GM21786 (cell line): ENCODE measurements around the gene CHST13.

ENCODE experiments used
- ATAC-seq: cut with Tn5 transposase; IDR thresholded peaks from one replicate; pipeline ENCODE4 v1.9.1; 2021; ENCODE audit not compliant: unreplicated experiment

The CHST13 gene

GRCh38 chr3:126507886-126508285 lies 16.1 kb upstream of the CHST13 start:
- no peak for ATAC-seq

GRCh38 chr3:126508564-126508964 lies 15.4 kb upstream of the CHST13 start:
- no peak for ATAC-seq

GRCh38 chr3:126509597-126510307 lies 14.2 kb upstream of the CHST13 start:
- ATAC-seq: no peak

- no peak for ATAC-seq
These were observed 13.5 kb upstream of the CHST13 start for GRCh38 chr3:126510308-126510910.

- no peak for ATAC-seq
These were observed 12.7 kb upstream of the CHST13 start for GRCh38 chr3:126511291-126511690.

GRCh38 chr3:126512026-126512425 lies 11.9 kb upstream of the CHST13 start:
- no peak for ATAC-seq

- ATAC-seq: no peak
These were observed 10.9 kb upstream of the CHST13 start for GRCh38 chr3:126512916-126513650.

- ATAC-seq: no peak
These were observed 9.8 kb upstream of the CHST13 start for GRCh38 chr3:126514161-126514560.

- ATAC-seq: no peak
These were observed 8.8 kb upstream of the CHST13 start for GRCh38 chr3:126515066-126515706.

GRCh38 chr3:126516152-126516935 lies 7.6 kb upstream of the CHST13 start:
- ATAC-seq: no peak

- no peak for ATAC-seq
These were observed 7.0 kb upstream of the CHST13 start for GRCh38 chr3:126516936-126517290.

GRCh38 chr3:126517291-126517951 lies 6.5 kb upstream of the CHST13 start, which contains the start of gene UROC1:
Gene UROC1, minus strand, starts transcription at chr3:126517773. Its CDS starts 54 bp downstream, at chr3:126517719.
- ATAC-seq: no peak

GRCh38 chr3:126517986-126518778 lies 5.8 kb upstream of the CHST13 start:
- ATAC-seq: no peak

- no peak for ATAC-seq
These were observed 5.2 kb upstream of the CHST13 start for GRCh38 chr3:126518779-126519177.

- ATAC-seq: no peak
These were observed 4.2 kb upstream of the CHST13 start for GRCh38 chr3:126519506-126520455.

GRCh38 chr3:126521122-126521891 lies 2.6 kb upstream of the CHST13 start:
- no peak for ATAC-seq

GRCh38 chr3:126522363-126522788 lies 1.6 kb upstream of the CHST13 start:
- ATAC-seq: no peak
